ENCODE data around the gene CAMTA1. TPM values are rescaled to one million over a fixed set of nuclear protein-coding genes. Genes with fewer than 3 reads are reported as not detected.

The CAMTA1 gene
- total RNA-seq, 4 donors from 2014 or later: 45.3 to 68.9 (median 62.0) TPM

DNA sequence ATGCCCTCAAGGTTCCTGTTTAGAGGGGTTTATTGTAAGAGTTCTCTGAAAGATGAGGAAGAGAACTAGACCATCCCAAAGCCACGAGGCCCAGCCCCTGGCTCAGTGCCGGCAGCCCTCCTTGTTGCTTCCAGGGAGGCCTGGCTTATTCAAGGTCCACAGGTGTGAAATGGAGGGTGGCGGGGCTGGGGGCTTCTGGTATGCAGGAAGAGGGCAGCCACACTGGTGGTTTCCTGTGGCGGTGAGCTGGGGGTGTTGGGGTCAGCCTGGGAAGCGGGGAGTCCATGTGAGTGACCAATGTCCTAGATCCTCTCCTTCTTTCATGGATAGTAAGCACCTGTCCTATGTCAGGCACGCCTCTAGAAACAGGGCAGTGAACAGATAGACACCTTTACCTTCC lies 138.2 kb downstream of the CAMTA1 start:
- ATAC-seq (ENCODE audit: low FRiP score): no peak
- DNase-seq (ENCODE audit: low spot score): no peak
- TF ChIP-seq, protein P1, sequence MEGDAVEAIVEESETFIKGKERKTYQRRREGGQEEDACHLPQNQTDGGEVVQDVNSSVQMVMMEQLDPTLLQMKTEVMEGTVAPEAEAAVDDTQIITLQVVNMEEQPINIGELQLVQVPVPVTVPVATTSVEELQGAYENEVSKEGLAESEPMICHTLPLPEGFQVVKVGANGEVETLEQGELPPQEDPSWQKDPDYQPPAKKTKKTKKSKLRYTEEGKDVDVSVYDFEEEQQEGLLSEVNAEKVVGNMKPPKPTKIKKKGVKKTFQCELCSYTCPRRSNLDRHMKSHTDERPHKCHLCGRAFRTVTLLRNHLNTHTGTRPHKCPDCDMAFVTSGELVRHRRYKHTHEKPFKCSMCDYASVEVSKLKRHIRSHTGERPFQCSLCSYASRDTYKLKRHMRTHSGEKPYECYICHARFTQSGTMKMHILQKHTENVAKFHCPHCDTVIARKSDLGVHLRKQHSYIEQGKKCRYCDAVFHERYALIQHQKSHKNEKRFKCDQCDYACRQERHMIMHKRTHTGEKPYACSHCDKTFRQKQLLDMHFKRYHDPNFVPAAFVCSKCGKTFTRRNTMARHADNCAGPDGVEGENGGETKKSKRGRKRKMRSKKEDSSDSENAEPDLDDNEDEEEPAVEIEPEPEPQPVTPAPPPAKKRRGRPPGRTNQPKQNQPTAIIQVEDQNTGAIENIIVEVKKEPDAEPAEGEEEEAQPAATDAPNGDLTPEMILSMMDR (IDR thresholded peaks at IDR 0.05): no peak

DNA sequence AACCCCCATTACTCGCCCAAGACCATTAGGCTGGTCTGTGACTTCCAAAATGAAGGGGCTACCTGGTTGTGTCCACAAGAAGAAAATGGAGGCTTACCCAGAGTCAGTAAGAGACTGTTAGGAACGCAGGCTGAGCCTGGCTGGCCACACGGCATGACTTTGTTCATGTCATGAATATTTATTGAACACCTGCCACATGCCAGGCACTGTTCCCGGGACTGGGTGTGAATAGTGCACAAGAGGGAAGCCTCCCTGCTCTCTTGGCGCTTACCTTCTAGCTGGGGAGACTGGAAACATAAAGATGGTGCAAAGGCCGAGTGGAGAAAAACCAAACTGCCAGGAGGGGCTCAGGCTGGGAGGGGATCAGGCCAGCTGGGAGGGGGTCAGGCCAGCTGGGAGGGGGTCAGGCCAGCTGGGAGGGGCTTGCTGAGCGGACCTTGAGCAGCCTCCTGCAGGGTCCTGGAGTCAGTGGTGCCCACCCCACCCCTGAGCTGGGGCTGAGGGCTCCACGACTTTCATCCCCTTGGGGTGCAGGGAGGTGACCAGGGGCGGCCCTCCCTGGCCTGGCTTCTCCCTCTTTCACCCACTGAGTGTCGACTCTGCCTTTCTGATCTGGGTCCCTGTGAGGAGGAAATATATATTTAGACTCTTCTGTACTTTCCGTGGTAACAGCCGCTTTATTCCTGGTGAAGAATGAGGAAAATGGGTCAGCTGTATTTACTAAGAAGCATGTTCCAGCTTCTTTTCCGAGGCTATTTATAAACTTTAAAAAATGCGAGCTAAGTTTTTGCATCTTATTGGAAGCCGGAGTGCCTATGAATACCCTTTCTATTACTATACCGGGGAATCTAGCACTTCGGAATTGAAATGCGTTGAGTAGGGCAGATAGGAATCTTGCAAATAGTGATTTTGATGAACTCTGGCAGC lies 139.0 kb downstream of the CAMTA1 start:
- ATAC-seq (ENCODE audit: low FRiP score): no peak
- DNase-seq (ENCODE audit: low spot score): no peak
- TF ChIP-seq, protein P1 (IDR thresholded peaks at IDR 0.05): no peak

DNA sequence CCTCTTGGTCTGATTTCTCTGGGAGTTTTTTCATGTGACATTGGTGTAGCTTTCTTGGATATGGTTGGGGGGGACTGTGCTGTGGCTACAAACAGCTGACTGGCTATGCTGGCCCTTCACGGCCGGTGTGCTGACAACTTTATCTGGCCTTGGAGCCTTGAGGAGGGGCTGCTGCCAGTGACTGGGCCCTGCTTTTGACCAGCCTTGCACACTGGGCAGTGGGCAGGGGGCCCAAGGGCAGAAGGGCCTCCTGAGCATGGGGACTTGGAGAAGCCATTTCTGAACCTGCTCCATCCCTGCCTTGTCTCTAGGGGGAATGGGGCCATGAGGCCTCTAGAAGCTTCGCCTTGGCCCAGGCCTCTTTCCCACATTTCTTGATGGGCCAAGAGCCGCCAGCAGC lies 139.6 kb downstream of the CAMTA1 start:
- ATAC-seq (ENCODE audit: low FRiP score): no peak
- TF ChIP-seq, protein P1 (IDR thresholded peaks at IDR 0.05): no peak
- no peak for DNase-seq (ENCODE audit: low spot score)

DNA sequence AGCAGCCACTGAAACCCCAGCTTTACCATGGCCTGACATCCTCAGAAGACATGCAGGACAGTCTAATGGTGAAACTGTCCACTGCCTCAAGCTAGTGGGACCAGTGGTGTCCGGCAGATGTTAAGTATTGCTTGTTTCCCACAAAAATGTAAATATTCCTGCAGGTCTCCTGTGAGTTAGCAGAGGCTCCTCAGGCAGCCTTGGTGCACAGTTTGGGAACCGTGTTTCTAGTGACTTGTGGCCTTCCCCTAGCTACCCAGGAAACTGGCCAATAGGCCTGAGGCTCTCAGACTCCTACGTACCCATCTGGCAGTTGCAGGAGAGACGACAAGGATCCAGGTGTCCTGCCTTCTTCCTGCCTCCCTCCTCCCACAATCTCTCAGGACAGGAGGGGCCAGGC lies 142.4 kb downstream of the CAMTA1 start:
- ATAC-seq (ENCODE audit: low FRiP score): no peak
- DNase-seq (ENCODE audit: low spot score): no peak
- TF ChIP-seq, protein P1 (IDR thresholded peaks at IDR 0.05): no peak

DNA sequence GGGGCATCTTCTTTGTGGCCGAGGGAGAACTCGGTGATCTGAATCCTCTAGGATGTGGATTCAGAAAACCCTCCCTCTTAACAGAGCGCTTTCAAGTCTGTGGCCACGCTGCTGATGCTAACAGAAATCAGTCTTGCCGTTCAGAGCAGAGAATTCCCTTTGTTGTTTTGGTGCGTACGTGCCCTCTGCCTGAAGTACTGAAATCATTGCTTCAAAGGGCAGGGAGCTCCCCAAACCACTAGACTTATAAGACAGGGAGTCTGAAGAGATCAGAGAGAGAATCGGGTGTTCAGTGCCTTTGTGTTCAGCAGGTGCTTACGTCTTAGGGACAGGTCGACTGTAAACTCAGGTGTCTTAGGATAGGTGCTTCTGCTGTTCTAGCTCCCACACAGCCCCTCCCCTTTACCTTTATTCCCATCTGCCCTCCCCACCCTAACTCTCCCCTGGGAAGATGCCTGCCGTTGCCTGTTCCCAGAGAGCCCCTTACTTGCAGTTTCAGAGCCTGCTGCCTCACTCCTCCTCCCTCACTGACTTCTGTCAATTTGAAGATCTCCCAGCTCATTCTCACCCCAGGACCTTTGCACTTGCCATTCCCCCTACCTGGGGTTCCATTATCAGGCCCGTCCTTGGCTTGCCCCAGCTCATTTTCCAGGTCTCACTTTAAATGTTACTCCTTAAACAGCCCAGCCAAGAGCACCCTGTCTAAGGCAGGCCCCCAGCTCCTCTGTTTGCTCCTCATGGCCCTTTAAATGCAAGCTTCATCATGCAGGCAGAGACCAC lies 143.0 kb downstream of the CAMTA1 start:
- ATAC-seq (ENCODE audit: low FRiP score) (no peak), DNase-seq (ENCODE audit: low spot score) (no peak)

DNA sequence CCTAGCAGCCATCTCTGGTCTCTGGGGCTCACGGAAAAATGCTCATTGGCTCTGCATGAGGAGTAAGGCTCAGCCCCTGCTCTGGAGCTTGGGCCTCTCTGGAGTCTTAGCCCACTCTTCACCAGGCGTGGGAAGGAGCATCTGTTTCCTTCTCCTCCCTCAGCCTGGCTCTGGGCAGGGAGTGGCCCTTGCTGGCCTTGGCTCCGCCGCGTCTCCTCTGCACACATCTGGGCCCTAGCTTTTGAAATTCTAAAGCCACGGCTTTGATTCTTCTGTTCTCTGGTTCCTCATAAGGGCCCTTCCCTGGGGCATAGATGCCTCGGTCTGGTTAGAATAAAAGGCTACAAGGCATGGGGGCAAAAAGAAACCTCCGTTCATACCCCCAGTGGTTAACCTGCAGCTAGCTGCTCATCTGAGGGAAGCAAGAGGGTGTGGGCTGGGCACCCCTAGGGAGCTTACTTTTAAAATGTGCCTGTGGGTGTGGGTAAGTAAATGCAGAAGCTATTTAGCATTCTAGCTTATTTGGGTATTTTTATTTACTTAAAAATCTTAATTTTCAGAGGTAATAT lies 145.6 kb downstream of the CAMTA1 start:
- ATAC-seq (ENCODE audit: low FRiP score) (no peak), DNase-seq (ENCODE audit: low spot score) (no peak)
- TF ChIP-seq, protein P1 (IDR thresholded peaks at IDR 0.05): no peak

More for the DNA sequence above, 143.0 kb downstream of the CAMTA1 start:
- TF ChIP-seq, protein P1 (IDR thresholded peaks at IDR 0.05): no peak

Data from omental fat pad (tissue), 4 donors.